Fibroblast of mammary gland (primary cell): ENCODE data around the gene SMC3.
A peak's percentile ranks its signal among the peaks of the same experiment; 100 is the strongest.
"Not testable (repeated sequence)": the region's sequence is repeated elsewhere in the genome, so short reads cannot be mapped to it uniquely, and the experiment has no call there.

Experiments
- DNase-seq: peaks from one replicate; pipeline ENCODE4 v3.0.0-alpha.2; 2010; ENCODE audit warnings: low read depth
- H3K4me3 ChIP-seq: 2 replicates; pipeline ENCODE4 v1.5.1; 2011; ENCODE audit warnings: low read depth, mild to moderate bottlenecking, low read length, moderate library complexity; ENCODE audit not compliant: control insufficient read depth
- CTCF ChIP-seq: conservative IDR thresholded peaks from 2 replicates; pipeline ENCODE4 v1.5.1; 2011; ENCODE audit warnings: low read depth, low read length, inconsistent platforms; ENCODE audit not compliant: control insufficient read depth, insufficient read depth

The SMC3 gene

GRCh38 chr10:110601581-110601980 lies 34.1 kb downstream of the SMC3 start:
- no peak overlapping the region for H3K4me3 ChIP-seq
- DNase-seq: peak; percentile 23
- TF ChIP-seq CTCF: no peak

GRCh38 chr10:110608087-110608486 lies 40.6 kb downstream of the SMC3 start:
- TF ChIP-seq CTCF: no peak
- H3K4me3 ChIP-seq: no peak overlapping the region
- no peak for DNase-seq

DNA sequence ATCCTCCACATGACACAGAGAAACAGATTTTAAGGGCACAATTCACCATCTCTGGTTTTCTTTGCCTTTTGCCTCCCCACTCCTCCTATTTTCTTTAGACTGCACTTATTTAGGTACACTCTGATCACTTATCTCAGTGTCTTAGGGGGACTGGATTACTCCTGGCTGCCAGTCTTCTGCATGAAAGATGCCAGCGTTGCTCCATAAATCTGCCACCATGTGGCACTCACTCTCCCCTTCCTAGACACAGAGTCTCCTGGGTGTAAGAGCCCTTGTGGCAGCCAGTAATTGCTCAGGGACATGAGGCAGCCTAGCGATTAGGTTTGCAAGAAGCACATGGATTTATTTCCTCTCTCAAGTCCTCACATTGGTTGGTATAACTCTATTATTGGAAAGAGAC lies 42.1 kb downstream of the SMC3 start:
- no peak for TF ChIP-seq CTCF
- DNase-seq: no peak
- H3K4me3 ChIP-seq: no peak overlapping the region

DNA sequence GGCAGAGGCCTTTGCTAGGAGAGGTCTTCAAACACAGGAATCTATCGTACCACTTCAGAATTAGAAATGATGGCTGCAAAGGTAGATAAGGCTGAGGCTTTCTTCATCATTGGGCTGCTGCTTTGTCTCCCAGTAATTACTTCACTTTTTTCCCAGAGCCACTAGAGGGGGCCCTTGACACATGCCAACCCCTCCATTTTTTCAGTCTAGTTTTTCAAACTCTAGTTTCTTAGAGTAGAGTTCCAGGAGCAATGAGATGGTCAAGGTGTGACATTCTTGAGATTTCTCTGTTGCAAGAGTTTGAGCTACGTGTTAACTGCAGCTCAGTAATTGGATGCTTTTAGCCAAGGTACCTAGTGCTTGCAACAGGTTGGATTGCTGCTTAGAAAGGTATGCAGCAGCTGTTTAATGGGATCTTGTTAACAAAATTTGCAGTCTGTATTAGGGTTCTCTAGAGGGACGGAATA lies 42.8 kb downstream of the SMC3 start:
- TF ChIP-seq CTCF: peak; percentile 87
- peak; percentile 49 for DNase-seq
- no peak overlapping the region for H3K4me3 ChIP-seq

DNA sequence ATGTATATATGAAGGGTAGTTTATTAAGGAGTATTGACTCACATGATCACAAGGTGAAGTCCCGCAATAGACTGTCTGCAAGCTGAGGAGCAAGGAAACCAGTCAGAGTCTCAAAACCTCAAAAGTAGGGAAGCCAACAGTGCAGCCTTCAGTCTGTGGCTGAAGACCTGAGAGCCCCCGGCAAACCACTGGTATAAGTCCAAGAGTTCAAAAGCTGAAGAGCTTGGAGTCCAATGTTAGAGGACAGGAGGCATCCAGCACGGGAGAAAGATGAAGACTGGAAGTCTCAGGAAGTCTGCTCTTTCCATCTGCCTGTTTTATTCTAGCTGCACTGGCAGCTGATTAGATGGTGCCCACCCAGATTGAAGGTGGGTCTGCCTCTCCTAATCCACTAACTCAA lies 43.3 kb downstream of the SMC3 start:
- DNase-seq, H3K4me3 ChIP-seq: not testable (repeated sequence)

GRCh38 chr10:110612087-110612486 lies 44.6 kb downstream of the SMC3 start:
- TF ChIP-seq CTCF: no peak
- H3K4me3 ChIP-seq: no peak overlapping the region
- no peak for DNase-seq

GRCh38 chr10:110612629-110613028 lies 45.1 kb downstream of the SMC3 start:
- H3K4me3 ChIP-seq: no peak overlapping the region
- no peak for TF ChIP-seq CTCF
- DNase-seq: no peak
